ENCODE data around the gene NPR1. TPM values are rescaled to one million over a fixed set of nuclear protein-coding genes. Genes with fewer than 3 reads are reported as not detected.

Gene NPR1
- total and polyA plus RNA-seq, 2 of the 13 experiments (the other 11 are each of a cell fraction or from before 2014, with no cell fraction given), result not detected

DNA sequence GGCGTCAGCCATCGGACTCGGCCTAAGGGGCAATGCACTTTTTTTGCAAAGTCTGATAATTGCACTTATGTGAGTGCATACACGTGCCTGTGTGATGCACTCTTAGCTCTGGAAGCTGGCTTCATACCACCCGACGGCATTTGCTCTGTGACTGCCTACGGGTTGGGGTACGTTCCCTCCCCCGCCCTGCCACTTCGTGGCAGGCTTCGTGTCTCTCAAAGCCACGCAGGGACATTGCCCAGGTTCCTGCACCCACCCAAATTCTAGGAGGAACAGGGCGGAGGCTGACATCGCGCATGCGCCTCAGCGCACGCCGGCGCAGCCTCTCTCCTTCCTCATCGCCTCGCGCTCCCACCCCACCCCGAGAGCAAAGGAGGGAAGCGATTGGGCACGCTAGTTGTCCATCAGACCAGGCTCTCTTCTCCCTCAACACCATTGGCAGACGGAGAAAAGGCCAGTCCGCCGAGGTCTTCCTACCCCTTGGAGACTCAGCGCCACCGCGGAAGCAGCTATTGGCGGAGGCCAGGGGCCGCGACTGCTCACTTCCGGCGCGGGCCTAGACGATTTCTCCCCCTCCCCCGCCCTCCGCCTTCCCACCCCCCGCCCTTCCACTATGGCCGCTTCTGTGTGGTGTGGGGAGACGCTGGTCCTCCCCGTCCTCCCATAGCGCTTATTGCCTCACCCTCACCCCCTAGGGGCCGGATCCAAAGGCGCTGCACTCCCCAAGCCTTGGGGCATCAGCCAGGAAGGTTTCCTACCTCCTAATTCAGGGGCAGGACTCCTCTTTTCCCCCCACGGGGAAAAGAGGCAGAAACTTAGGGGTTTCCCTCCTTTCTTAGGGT, 49.2 kb downstream of the NPR1 start, which contains the start of gene INTS3 (continued):
- TF ChIP-seq ZNF138 (CRISPR knock-in tag; IDR thresholded peaks at IDR 0.05; ENCODE audit: low read depth) (0 out of 2 replicates have a peak, but pooled peaks have one; percentile 59), ZNF747 (CRISPR knock-in tag; IDR thresholded peaks at IDR 0.05; ENCODE audit: borderline replicate concordance) (no peak; the same call in 1 of the 2 replicates), KDM5A (IDR thresholded peaks at IDR 0.05; ENCODE audit: borderline replicate concordance, low read length) (peak; percentile 58; the same call in 1 of the 2 replicates), PHF20 (CRISPR knock-in tag; IDR thresholded peaks at IDR 0.05) (peak; percentile 84), TCF7 (IDR thresholded peaks at IDR 0.05; ENCODE audit: low read depth) (no peak), HCFC1 (IDR thresholded peaks at IDR 0.05; ENCODE audit: low read depth, low read length) (peak; percentile 20; the same call in 1 of the 2 replicates), HOXA3 (CRISPR knock-in tag; IDR thresholded peaks at IDR 0.05) (peak; percentile 19; the same call in 1 of the 2 replicates), PCBP1 (IDR thresholded peaks at IDR 0.05; ENCODE audit: borderline replicate concordance, low read depth, low read length) (0 out of 2 replicates have a peak, but pooled peaks have one; percentile 90), ZNF432 (CRISPR knock-in tag; IDR thresholded peaks at IDR 0.05; ENCODE audit: borderline replicate concordance) (no peak), KDM2A (CRISPR knock-in tag; IDR thresholded peaks at IDR 0.05; ENCODE audit: borderline replicate concordance, low read depth) (peak; percentile 21; the same call in 1 of the 2 replicates), CHD2 (IDR thresholded peaks at IDR 0.05; ENCODE audit: low read depth, low read length) (peak; percentile 65), NONO (IDR thresholded peaks at IDR 0.05) (no peak), NONO (CRISPR knock-in tag; conservative IDR thresholded peaks at IDR 0.05) (peak; percentile 46; the same call in 1 of the 2 replicates), ZNF530 (CRISPR knock-in tag; IDR thresholded peaks at IDR 0.05; ENCODE audit: low read depth) (no peak), PHF8 (CRISPR knock-in tag; IDR thresholded peaks at IDR 0.05) (peak; percentile 80), YEATS4 (CRISPR knock-in tag; IDR thresholded peaks at IDR 0.05; ENCODE audit: borderline replicate concordance) (no peak; the same call in 1 of the 2 replicates), ZSCAN31 (CRISPR knock-in tag; IDR thresholded peaks at IDR 0.05; ENCODE audit: low read depth) (no peak)
- TF ChIP-seq, protein P1, sequence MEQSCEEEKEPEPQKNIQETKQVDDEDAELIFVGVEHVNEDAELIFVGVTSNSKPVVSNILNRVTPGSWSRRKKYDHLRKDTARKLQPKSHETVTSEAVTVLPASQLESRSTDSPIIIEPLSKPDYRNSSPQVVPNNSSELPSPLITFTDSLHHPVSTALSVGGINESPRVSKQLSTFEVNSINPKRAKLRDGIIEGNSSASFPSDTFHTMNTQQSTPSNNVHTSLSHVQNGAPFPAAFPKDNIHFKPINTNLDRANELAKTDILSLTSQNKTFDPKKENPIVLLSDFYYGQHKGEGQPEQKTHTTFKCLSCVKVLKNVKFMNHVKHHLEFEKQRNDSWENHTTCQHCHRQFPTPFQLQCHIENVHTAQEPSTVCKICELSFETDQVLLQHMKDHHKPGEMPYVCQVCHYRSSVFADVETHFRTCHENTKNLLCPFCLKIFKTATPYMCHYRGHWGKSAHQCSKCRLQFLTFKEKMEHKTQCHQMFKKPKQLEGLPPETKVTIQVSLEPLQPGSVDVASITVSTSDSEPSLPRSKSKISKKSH (CRISPR knock-in tag; IDR thresholded peaks at IDR 0.05; ENCODE audit: borderline replicate concordance), result peak; percentile 57; the same call in 1 of the 2 replicates
- TF ChIP-seq, protein P2, sequence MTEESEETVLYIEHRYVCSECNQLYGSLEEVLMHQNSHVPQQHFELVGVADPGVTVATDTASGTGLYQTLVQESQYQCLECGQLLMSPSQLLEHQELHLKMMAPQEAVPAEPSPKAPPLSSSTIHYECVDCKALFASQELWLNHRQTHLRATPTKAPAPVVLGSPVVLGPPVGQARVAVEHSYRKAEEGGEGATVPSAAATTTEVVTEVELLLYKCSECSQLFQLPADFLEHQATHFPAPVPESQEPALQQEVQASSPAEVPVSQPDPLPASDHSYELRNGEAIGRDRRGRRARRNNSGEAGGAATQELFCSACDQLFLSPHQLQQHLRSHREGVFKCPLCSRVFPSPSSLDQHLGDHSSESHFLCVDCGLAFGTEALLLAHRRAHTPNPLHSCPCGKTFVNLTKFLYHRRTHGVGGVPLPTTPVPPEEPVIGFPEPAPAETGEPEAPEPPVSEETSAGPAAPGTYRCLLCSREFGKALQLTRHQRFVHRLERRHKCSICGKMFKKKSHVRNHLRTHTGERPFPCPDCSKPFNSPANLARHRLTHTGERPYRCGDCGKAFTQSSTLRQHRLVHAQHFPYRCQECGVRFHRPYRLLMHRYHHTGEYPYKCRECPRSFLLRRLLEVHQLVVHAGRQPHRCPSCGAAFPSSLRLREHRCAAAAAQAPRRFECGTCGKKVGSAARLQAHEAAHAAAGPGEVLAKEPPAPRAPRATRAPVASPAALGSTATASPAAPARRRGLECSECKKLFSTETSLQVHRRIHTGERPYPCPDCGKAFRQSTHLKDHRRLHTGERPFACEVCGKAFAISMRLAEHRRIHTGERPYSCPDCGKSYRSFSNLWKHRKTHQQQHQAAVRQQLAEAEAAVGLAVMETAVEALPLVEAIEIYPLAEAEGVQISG (CRISPR knock-in tag; IDR thresholded peaks at IDR 0.05), result peak; percentile 37; the same call in 1 of the 2 replicates
- TF ChIP-seq, protein P3, sequence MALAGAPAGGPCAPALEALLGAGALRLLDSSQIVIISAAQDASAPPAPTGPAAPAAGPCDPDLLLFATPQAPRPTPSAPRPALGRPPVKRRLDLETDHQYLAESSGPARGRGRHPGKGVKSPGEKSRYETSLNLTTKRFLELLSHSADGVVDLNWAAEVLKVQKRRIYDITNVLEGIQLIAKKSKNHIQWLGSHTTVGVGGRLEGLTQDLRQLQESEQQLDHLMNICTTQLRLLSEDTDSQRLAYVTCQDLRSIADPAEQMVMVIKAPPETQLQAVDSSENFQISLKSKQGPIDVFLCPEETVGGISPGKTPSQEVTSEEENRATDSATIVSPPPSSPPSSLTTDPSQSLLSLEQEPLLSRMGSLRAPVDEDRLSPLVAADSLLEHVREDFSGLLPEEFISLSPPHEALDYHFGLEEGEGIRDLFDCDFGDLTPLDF (CRISPR knock-in tag; IDR thresholded peaks at IDR 0.05), result 0 out of 2 replicates have a peak, but pooled peaks have one; percentile 21

Measured in HepG2 (cell line).